A549 (cell line): ENCODE data around the gene FZD10. TPM values are rescaled to one million over a fixed set of nuclear protein-coding genes. Genes with fewer than 3 reads are reported as not detected.

Source experiments
- ATAC-seq, 2 experiments: fragments of 200-7000 bp in 1 of 2; fragments of >200 bp in 1 of 2; cut with Nextera tagmentation in 1 of 2; cut with Tn5 transposase in 1 of 2; 3 replicates each; pipeline versions ENCODE4 v1.8.0 to v1.9.1; 2018 to 2020; ENCODE audit warnings: mild to moderate bottlenecking in 1 of 2, moderate library complexity in 1 of 2
- CTCF ChIA-PET: fragments of 300-600 bp; sonication (Branson Sonifier 250); formaldehyde crosslinking; extraction: SDS; loops from one replicate; lab custom pipeline; 2021; ENCODE audit warnings: antibody characterized with exemption, inconsistent platforms; lab: Yijun Ruan, JAX
- POLR2A ChIA-PET: fragments of 350-600 bp; formaldehyde crosslinking; extraction: SDS; loops from one replicate; lab custom pipeline; 2021; ENCODE audit warnings: antibody characterized with exemption, inconsistent platforms; lab: Yijun Ruan, JAX
- DNase-seq, 2 experiments: peaks; one replicate each; pipeline versions ENCODE4 v3.0.0 to v3.0.0-alpha.2; 2011 to 2016; ENCODE audit warnings: low read depth in 1 of 2, low spot score in 1 of 2
- FAIRE-seq: peaks from 2 replicates; lab custom pipeline; 2011; peaks lifted over from hg19 to GRCh38; lab: Jason Lieb, UNC
- H3K27ac ChIP-seq, 2 experiments: fragments of >200 bp; sonication (Bioruptor Twin); formaldehyde crosslinking; 3 replicates each; pipeline ENCODE4 v1.5.1; 2016 to 2017
- H3K4me1 ChIP-seq: fragments of >200 bp; sonication (Bioruptor Twin); formaldehyde crosslinking; 3 replicates; pipeline ENCODE4 v1.6.1; 2016
- H3K4me2 ChIP-seq: fragments of >200 bp; sonication (Bioruptor Twin); formaldehyde crosslinking; 3 replicates; pipeline ENCODE4 v1.6.1; 2016
- H3K4me3 ChIP-seq: fragments of >200 bp; sonication (Bioruptor Twin); formaldehyde crosslinking; 3 replicates; pipeline ENCODE4 v1.5.1; 2016
- H3K9me3 ChIP-seq: fragments of >200 bp; sonication (Bioruptor Twin); formaldehyde crosslinking; 3 replicates; pipeline ENCODE4 v1.6.1; 2016
- CBX2 ChIP-seq: fragments of 200-600 bp; sonication (generic); IDR thresholded peaks from 2 replicates; pipeline ENCODE4 v1.6.1; 2016; ENCODE audit warnings: low read depth, mild to moderate bottlenecking, borderline replicate concordance
- CHD2 ChIP-seq: fragments of 150-350 bp; IDR thresholded peaks from 2 replicates; pipeline ENCODE4 v1.6.1; 2014; ENCODE audit warnings: low read length; ENCODE audit not compliant: partially characterized antibody
- EHMT2 ChIP-seq: fragments of 200-600 bp; sonication (generic); IDR thresholded peaks from 2 replicates; pipeline ENCODE4 v1.6.1; 2016; ENCODE audit warnings: antibody characterized with exemption, low read depth, mild to moderate bottlenecking, moderate library complexity
- ESRRA ChIP-seq: fragments of 150-350 bp; IDR thresholded peaks from 2 replicates; pipeline ENCODE4 v1.6.1; 2014; ENCODE audit warnings: mild to moderate bottlenecking, low read length, borderline replicate concordance
- HOXB13 ChIP-seq: fragments of 250-450 bp; sonication (Bioruptor Pico); IDR thresholded peaks from 2 replicates; pipeline ENCODE4 v1.5.0; 2020; ENCODE audit warnings: low read depth, mild to moderate bottlenecking, moderate library complexity
- HOXB5 ChIP-seq: fragments of 250-450 bp; sonication (Bioruptor Pico); IDR thresholded peaks from 2 replicates; pipeline ENCODE4 v1.5.0; 2020; ENCODE audit warnings: mild to moderate bottlenecking, moderate library complexity
- JUN ChIP-seq, 2 experiments: fragments of >200 bp; sonication (Bioruptor Twin); formaldehyde crosslinking; IDR thresholded peaks; 2 replicates in 1 of 2; 3 replicates in 1 of 2; pipeline ENCODE4 v1.6.1; 2016 to 2017
- MAFK ChIP-seq: fragments of 450-650 bp; IDR thresholded peaks from 2 replicates; pipeline ENCODE4 v1.6.1; 2014; ENCODE audit not compliant: partially characterized antibody
- POLR2AphosphoS2 ChIP-seq: conservative IDR thresholded peaks from 2 replicates; pipeline ENCODE4 v1.6.1; 2012; ENCODE audit warnings: low read length, improper control_type of control experiment, inconsistent platforms
- RARB ChIP-seq: fragments of 250-450 bp; sonication (Bioruptor Pico); IDR thresholded peaks from 2 replicates; pipeline ENCODE4 v1.8.0; 2021; ENCODE audit warnings: mild to moderate bottlenecking, moderate library complexity
- RNF2 ChIP-seq: fragments of 200-600 bp; sonication (generic); IDR thresholded peaks from 2 replicates; pipeline ENCODE4 v1.6.1; 2016; ENCODE audit warnings: low read depth, mild to moderate bottlenecking, antibody characterized with exemption, moderate library complexity, borderline replicate concordance
- ZNF302 ChIP-seq: fragments of 250-450 bp; sonication (Bioruptor Pico); IDR thresholded peaks from 2 replicates; pipeline ENCODE4 v1.9.0; 2021; ENCODE audit warnings: inconsistent platforms, mild to moderate bottlenecking, moderate library complexity
- WGBS: methylation state at CpG from one replicate; pipeline ENCODE4 v1.1.6; 2017; ENCODE audit errors: missing lambda C conversion rate; 5-methylcytosine and 5-hydroxymethylcytosine counted together
- polyA plus RNA-seq, 4 experiments: library from polyadenylated mRNA; depleted of rRNA in 3 of 4; stranded (reverse); fragments of >200 nt; fragmentation: RNase III in 1 of 4; extraction: RNeasy Plus Mini Kit Qiagen cat#74134 plus additional on column Dnase treatment in 1 of 4; gene quantifications; 2 replicates in 3 of 4; 3 replicates in 1 of 4; pipeline ENCODE4 v1.2.3, GENCODE V29; 2011 to 2017
- TF ChIP-seq, protein P1 (sequence below): IDR thresholded peaks from 2 replicates; pipeline ENCODE4 v1.6.1; 2012
- TF ChIP-seq, protein P2 (sequence below): fragments of 250-450 bp; sonication (Bioruptor Pico); IDR thresholded peaks from 2 replicates; pipeline ENCODE4 v1.5.0; 2020; ENCODE audit warnings: low read depth, mild to moderate bottlenecking, moderate library complexity
- TF ChIP-seq, protein P3 (sequence below): fragments of >200 bp; sonication (Bioruptor Twin); formaldehyde crosslinking; IDR thresholded peaks from 3 replicates; pipeline ENCODE4 v1.5.1; 2016
- TF ChIP-seq, protein P4 (sequence below): IDR thresholded peaks from 2 replicates; pipeline ENCODE4 v1.6.1; 2012; ENCODE audit warnings: low read depth, borderline replicate concordance
- TF ChIP-seq, protein P5 (sequence below): fragments of >200 bp; sonication (Bioruptor Twin); formaldehyde crosslinking; IDR thresholded peaks from 3 replicates; pipeline ENCODE4 v1.6.1; 2016
- TF ChIP-seq, protein P6 (sequence below): fragments of 450-650 bp; IDR thresholded peaks from 2 replicates; pipeline ENCODE4 v1.6.1; 2014; ENCODE audit warnings: antibody characterized with exemption

The FZD10 gene
- polyA plus RNA-seq, 2 of the 4 experiments (the other 2 are of a cell fraction), result not detected

DNA sequence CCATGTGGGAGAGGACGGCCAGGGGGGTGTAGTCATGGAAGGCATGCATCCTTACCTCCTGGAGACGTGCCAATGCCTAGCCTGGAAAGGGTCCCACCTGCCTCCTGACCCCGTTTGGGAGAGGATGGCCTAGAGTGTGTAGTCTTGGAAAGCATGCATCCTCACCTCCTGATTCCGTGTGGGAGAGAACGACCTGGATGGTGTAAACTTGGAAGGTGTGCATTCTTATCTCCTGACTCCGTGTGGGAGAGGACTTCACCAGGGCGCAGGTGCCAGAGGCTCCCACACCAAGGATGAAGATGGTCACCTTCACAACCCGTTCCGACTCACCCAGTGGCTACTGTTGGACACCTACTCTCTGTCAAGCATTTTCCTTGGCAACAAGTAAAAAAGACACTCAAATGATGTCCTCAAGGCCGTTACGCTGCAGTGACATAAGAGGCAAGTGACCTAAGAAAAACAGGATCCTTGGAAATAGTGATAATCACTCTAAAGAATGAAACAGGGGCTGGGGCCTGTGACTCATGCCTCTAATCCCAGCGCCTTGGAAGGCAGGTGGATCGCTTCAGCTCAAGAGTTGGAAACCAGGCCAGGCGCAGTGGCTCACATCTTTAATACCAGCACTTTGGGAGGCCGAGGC is 37.5 kb upstream of the FZD10 start:
- ATAC-seq, result no peak

DNA sequence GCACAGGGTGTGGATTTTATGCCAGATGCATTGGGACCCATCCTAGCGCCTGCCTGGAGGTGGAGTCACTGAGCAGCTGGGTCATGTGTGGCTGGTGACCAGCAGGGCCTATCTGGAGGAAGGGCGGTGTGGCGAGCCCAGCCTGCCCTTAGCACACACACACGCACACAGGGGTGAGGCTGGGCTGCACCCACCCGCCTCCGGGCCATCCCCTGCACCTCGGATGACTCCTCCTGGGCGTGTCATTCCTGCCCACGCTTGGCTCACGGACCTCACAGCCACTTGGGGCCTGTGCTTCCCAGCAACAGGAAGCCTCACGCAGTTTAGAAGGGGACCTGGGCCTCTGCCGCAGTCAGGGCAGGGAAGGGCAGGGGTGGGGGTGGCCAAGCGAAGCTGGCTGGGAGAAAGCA is 36.2 kb upstream of the FZD10 start:
- WGBS, result 33% methylated on average over 5 of the region's 13 CpGs
- POLR2A ChIA-PET, result no interaction called here
- no peaks in the 10 kb centered on the region for H3K4me1 ChIP-seq
- H3K9me3 ChIP-seq, result no peaks in the 10 kb centered on the region; the same call in 2 of the 3 replicates
- DNase-seq, result peak; percentile 21 to 33
- no peak overlapping the region for H3K4me3 ChIP-seq
- CTCF ChIA-PET, result interaction anchor here (0.7 kb wide), 1 partner anchor 38 kb away, joined by 3 read pairs; no protein-coding TSS in a partner anchor
- H3K4me2 ChIP-seq, result no peak overlapping the region
- peak in 1 of 2 experiments; percentile 44; a peak in 3 of 6 replicates for ATAC-seq
- no peak overlapping the region for H3K27ac ChIP-seq
- FAIRE-seq, result no peak
- no peak for TF ChIP-seq CBX2
- no peak for TF ChIP-seq MAFK
- no peak for TF ChIP-seq RNF2
- TF ChIP-seq, all 56 proteins: peak for 0

More for the DNA sequence above, 37.5 kb upstream of the FZD10 start:
- no peak overlapping the region for H3K4me3 ChIP-seq
- no peak overlapping the region for H3K4me2 ChIP-seq
- H3K27ac ChIP-seq, result no peak overlapping the region
- H3K4me1 ChIP-seq, result no peaks in the 10 kb centered on the region
- DNase-seq, result no peak
- POLR2A ChIA-PET, result no interaction called here
- no peak for FAIRE-seq
- TF ChIP-seq EHMT2 (no peak), RARB (CRISPR knock-in tag) (no peak), CHD2 (no peak), RNF2 (no peak), JUN (IDR thresholded peaks at IDR 0.05) (no peak), POLR2AphosphoS2 (no peak), HOXB5 (no peak), HOXB13 (CRISPR knock-in tag) (no peak), ZNF302 (CRISPR knock-in tag) (no peak)
- TF ChIP-seq, protein P1, sequence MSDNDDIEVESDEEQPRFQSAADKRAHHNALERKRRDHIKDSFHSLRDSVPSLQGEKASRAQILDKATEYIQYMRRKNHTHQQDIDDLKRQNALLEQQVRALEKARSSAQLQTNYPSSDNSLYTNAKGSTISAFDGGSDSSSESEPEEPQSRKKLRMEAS, result no peak
- TF ChIP-seq, protein P2, sequence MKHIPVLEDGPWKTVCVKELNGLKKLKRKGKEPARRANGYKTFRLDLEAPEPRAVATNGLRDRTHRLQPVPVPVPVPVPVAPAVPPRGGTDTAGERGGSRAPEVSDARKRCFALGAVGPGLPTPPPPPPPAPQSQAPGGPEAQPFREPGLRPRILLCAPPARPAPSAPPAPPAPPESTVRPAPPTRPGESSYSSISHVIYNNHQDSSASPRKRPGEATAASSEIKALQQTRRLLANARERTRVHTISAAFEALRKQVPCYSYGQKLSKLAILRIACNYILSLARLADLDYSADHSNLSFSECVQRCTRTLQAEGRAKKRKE, result no peak
- TF ChIP-seq, protein P3, sequence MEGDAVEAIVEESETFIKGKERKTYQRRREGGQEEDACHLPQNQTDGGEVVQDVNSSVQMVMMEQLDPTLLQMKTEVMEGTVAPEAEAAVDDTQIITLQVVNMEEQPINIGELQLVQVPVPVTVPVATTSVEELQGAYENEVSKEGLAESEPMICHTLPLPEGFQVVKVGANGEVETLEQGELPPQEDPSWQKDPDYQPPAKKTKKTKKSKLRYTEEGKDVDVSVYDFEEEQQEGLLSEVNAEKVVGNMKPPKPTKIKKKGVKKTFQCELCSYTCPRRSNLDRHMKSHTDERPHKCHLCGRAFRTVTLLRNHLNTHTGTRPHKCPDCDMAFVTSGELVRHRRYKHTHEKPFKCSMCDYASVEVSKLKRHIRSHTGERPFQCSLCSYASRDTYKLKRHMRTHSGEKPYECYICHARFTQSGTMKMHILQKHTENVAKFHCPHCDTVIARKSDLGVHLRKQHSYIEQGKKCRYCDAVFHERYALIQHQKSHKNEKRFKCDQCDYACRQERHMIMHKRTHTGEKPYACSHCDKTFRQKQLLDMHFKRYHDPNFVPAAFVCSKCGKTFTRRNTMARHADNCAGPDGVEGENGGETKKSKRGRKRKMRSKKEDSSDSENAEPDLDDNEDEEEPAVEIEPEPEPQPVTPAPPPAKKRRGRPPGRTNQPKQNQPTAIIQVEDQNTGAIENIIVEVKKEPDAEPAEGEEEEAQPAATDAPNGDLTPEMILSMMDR, result no peak
- TF ChIP-seq, protein P4, sequence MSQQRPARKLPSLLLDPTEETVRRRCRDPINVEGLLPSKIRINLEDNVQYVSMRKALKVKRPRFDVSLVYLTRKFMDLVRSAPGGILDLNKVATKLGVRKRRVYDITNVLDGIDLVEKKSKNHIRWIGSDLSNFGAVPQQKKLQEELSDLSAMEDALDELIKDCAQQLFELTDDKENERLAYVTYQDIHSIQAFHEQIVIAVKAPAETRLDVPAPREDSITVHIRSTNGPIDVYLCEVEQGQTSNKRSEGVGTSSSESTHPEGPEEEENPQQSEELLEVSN, result no peak
- TF ChIP-seq, protein P5, sequence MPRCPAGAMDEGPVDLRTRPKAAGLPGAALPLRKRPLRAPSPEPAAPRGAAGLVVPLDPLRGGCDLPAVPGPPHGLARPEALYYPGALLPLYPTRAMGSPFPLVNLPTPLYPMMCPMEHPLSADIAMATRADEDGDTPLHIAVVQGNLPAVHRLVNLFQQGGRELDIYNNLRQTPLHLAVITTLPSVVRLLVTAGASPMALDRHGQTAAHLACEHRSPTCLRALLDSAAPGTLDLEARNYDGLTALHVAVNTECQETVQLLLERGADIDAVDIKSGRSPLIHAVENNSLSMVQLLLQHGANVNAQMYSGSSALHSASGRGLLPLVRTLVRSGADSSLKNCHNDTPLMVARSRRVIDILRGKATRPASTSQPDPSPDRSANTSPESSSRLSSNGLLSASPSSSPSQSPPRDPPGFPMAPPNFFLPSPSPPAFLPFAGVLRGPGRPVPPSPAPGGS, result no peak
- CTCF ChIA-PET, result no interaction called here
- WGBS, result 28% methylated on average over 15 of the region's 15 CpGs
- no peaks in the 10 kb centered on the region; the same call in 2 of the 3 replicates for H3K9me3 ChIP-seq

DNA sequence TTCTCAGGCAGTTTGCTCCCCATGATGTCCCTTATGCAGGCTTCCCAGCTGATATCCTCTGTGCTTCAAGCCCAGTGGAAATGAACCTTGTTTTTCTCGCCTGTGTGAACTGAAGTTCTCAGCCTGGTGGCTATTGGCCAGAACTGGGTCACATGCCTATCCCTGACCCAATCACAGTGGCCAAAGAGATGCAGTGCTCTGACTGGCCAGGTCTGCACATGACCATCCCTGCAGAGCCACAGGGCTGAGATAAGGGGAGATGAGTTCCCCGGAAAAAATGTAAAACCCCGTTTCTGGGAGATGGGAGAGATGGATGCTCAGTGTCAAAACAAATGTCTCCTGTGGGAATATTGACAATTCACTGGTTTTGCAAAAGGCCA is 34.7 kb upstream of the FZD10 start:
- H3K9me3 ChIP-seq, result no peaks in the 10 kb centered on the region; the same call in 2 of the 3 replicates
- ChIA-PET POLR2A (no interaction called here), CTCF (no interaction called here)
- no peak overlapping the region for H3K4me3 ChIP-seq
- TF ChIP-seq ESRRA, result no peak
- TF ChIP-seq, protein P6, sequence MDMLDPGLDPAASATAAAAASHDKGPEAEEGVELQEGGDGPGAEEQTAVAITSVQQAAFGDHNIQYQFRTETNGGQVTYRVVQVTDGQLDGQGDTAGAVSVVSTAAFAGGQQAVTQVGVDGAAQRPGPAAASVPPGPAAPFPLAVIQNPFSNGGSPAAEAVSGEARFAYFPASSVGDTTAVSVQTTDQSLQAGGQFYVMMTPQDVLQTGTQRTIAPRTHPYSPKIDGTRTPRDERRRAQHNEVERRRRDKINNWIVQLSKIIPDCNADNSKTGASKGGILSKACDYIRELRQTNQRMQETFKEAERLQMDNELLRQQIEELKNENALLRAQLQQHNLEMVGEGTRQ, result peak; percentile 60
- WGBS, result 35% methylated on average over 3 of the region's 3 CpGs
- ATAC-seq, result 0 out of 6 replicates have a peak, but pooled peaks of 1 of the 2 experiments have one; percentile 40
- no peak for FAIRE-seq
- DNase-seq, result peak in 1 of 2 experiments; percentile 14
- H3K4me1 ChIP-seq, result no peaks in the 10 kb centered on the region
- H3K27ac ChIP-seq, result no peak overlapping the region
- no peak overlapping the region for H3K4me2 ChIP-seq
